Astrocyte (in vitro differentiated cells and primary cell): ENCODE measurements around the gene ZNF775. TPM values are rescaled to one million over a fixed set of nuclear protein-coding genes. Genes with fewer than 3 reads are reported as not detected.
A peak's percentile ranks its signal among the peaks of the same experiment; 100 is the strongest.

ENCODE experiments used
- DNase-seq: peaks from one replicate; pipeline ENCODE4 v3.0.0-alpha.2; 2010; ENCODE audit warnings: low read depth
- FAIRE-seq: peaks from 2 replicates; lab custom pipeline; 2011; peaks lifted over from hg19 to GRCh38; lab: Jason Lieb, UNC
- H2AFZ ChIP-seq: 2 replicates; pipeline ENCODE4 v1.6.0; 2012; ENCODE audit warnings: low read depth, low read length, inconsistent platforms
- H3K27ac ChIP-seq: 2 replicates; pipeline ENCODE4 v1.5.1; 2011; ENCODE audit warnings: low read depth, low read length, inconsistent platforms
- H3K27me3 ChIP-seq: 2 replicates; pipeline ENCODE4 v1.6.0; 2011; ENCODE audit warnings: low read length, inconsistent platforms; ENCODE audit not compliant: insufficient read depth
- H3K36me3 ChIP-seq: 2 replicates; pipeline ENCODE4 v1.5.1; 2011; ENCODE audit warnings: low read length, inconsistent platforms; ENCODE audit not compliant: insufficient read depth
- H3K4me1 ChIP-seq: 2 replicates; pipeline ENCODE4 v1.5.1; 2011; ENCODE audit warnings: low read length, inconsistent platforms; ENCODE audit not compliant: insufficient read depth
- H3K4me2 ChIP-seq: 2 replicates; pipeline ENCODE4 v1.6.0; 2012; ENCODE audit warnings: low read length, inconsistent platforms
- H3K4me3 ChIP-seq: 2 replicates; pipeline ENCODE4 v1.5.1; 2011; ENCODE audit warnings: low read depth, mild to moderate bottlenecking, low read length, inconsistent platforms; ENCODE audit not compliant: insufficient read depth
- H3K79me2 ChIP-seq: 2 replicates; pipeline ENCODE4 v1.6.0; 2012; ENCODE audit warnings: mild to moderate bottlenecking, low read length, inconsistent platforms; ENCODE audit not compliant: insufficient read depth
- H3K9ac ChIP-seq: 2 replicates; pipeline ENCODE4 v1.6.0; 2012; ENCODE audit warnings: mild to moderate bottlenecking, low read length, inconsistent platforms
- H3K9me3 ChIP-seq: 2 replicates; pipeline ENCODE4 v1.5.1; 2012; ENCODE audit warnings: low read depth, mild to moderate bottlenecking, low read length, inconsistent platforms; ENCODE audit not compliant: insufficient read depth
- H4K20me1 ChIP-seq: 2 replicates; pipeline ENCODE4 v1.6.0; 2012; ENCODE audit warnings: low read length, inconsistent platforms; ENCODE audit not compliant: insufficient read depth
- H3K27ac Mint-ChIP-seq: one replicate; pipeline ENCODE4 v1.8.0; 2021; ENCODE audit warnings: mild to moderate bottlenecking, mixed read lengths; ENCODE audit not compliant: unreplicated experiment
- H3K27me3 Mint-ChIP-seq: one replicate; pipeline ENCODE4 v1.8.0; 2021; ENCODE audit warnings: low read depth, mixed read lengths; ENCODE audit not compliant: unreplicated experiment
- H3K36me3 Mint-ChIP-seq: one replicate; pipeline ENCODE4 v1.8.0; 2021; ENCODE audit warnings: low read depth, mixed read lengths; ENCODE audit not compliant: unreplicated experiment
- H3K4me1 Mint-ChIP-seq: one replicate; pipeline ENCODE4 v1.8.0; 2021; ENCODE audit warnings: low read depth, mixed read lengths; ENCODE audit not compliant: unreplicated experiment
- H3K4me3 Mint-ChIP-seq: one replicate; pipeline ENCODE4 v1.8.0; 2021; ENCODE audit warnings: mild to moderate bottlenecking, moderate library complexity, mixed read lengths; ENCODE audit not compliant: unreplicated experiment
- H3K9me3 Mint-ChIP-seq: one replicate; pipeline ENCODE4 v1.8.0; 2021; ENCODE audit warnings: mild to moderate bottlenecking, mixed read lengths; ENCODE audit not compliant: unreplicated experiment
- EZH2 ChIP-seq: IDR thresholded peaks from 2 replicates; pipeline ENCODE4 v1.6.1; 2012; ENCODE audit warnings: mild to moderate bottlenecking, low read length, inconsistent platforms; ENCODE audit not compliant: insufficient read depth
- total RNA-seq: library from RNA; stranded (reverse); gene quantifications from 2 replicates; pipeline ENCODE4 v1.2.1, GENCODE V29; 2021
- TF ChIP-seq, protein P1 (sequence below): IDR thresholded peaks from 2 replicates; pipeline ENCODE4 v1.5.1; 2011; ENCODE audit warnings: low read depth, mild to moderate bottlenecking, inconsistent platforms, low read length, moderate library complexity; ENCODE audit not compliant: insufficient read depth

Gene ZNF775
- total RNA-seq, 1 donor from 2014 or later, result 6.5 TPM

- Histone ChIP-seq H3K4me2 (no peak overlapping the region), H3K27me3 (no peaks in the 10 kb centered on the region), H3K79me2 (no peaks in the 10 kb centered on the region), H2AFZ (no peak overlapping the region), H3K27ac (no peak overlapping the region), H3K36me3 (no peaks in the 10 kb centered on the region), H3K4me3 (no peak overlapping the region), H4K20me1 (no peaks in the 10 kb centered on the region), H3K9me3 (no peaks in the 10 kb centered on the region), H3K4me1 (peaks cover under 1% of the 10 kb centered on the region), H3K9ac (no peak overlapping the region)
- Mint-ChIP-seq H3K27me3 (peaks cover 11% of the 10 kb centered on the region), H3K36me3 (peaks cover 2% of the 10 kb centered on the region), H3K9me3 (no peaks in the 10 kb centered on the region), H3K4me3 (no peak overlapping the region), H3K27ac (no peak overlapping the region), H3K4me1 (peaks cover 1% of the 10 kb centered on the region)
- DNase-seq, result no peak
- FAIRE-seq, result no peak
- no peak for TF ChIP-seq EZH2
Observed at GRCh38 chr7:150334108-150334507, 45.0 kb upstream of the ZNF775 start.

- no peak for FAIRE-seq
- no peak overlapping the region for H3K4me3 ChIP-seq
Observed at GRCh38 chr7:150335108-150335773, 43.9 kb upstream of the ZNF775 start.

DNA sequence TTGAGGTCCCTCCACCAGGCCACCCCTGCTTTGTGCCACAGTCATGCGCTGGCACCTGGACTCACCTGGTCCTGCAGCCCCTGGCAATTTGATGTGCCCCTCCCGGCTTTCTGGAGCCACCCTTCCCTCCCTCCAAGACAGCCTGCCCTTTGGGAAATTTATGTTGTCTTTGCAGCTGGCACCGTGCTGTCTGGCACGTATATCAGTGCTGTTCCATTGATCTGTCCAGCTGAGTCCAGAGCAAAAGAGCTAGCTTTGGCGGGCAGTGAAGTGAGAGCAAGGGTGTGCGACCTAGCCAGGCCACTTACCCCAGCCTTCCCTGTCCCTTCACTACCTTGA lies 43.4 kb upstream of the ZNF775 start:
- peaks cover 12% of the 10 kb centered on the region for H3K4me1 ChIP-seq
- no peak overlapping the region for H3K4me3 ChIP-seq
- peaks cover 2% of the 10 kb centered on the region for H3K36me3 Mint-ChIP-seq
- peaks cover 11% of the 10 kb centered on the region for H3K4me1 Mint-ChIP-seq
- no peaks in the 10 kb centered on the region for H3K9me3 Mint-ChIP-seq
- H3K4me2 ChIP-seq, result no peak overlapping the region
- no peaks in the 10 kb centered on the region for H3K36me3 ChIP-seq
- H3K27me3 Mint-ChIP-seq, result peaks cover 21% of the 10 kb centered on the region
- H3K27ac ChIP-seq, result no peak overlapping the region
- H3K9me3 ChIP-seq, result no peaks in the 10 kb centered on the region
- H3K9ac ChIP-seq, result no peak overlapping the region
- FAIRE-seq (no peak), DNase-seq (no peak)
- no peak overlapping the region for H3K27ac Mint-ChIP-seq
- H3K4me3 Mint-ChIP-seq, result no peak overlapping the region
- no peaks in the 10 kb centered on the region for H3K79me2 ChIP-seq
- TF ChIP-seq EZH2, result no peak
- TF ChIP-seq, protein P1, sequence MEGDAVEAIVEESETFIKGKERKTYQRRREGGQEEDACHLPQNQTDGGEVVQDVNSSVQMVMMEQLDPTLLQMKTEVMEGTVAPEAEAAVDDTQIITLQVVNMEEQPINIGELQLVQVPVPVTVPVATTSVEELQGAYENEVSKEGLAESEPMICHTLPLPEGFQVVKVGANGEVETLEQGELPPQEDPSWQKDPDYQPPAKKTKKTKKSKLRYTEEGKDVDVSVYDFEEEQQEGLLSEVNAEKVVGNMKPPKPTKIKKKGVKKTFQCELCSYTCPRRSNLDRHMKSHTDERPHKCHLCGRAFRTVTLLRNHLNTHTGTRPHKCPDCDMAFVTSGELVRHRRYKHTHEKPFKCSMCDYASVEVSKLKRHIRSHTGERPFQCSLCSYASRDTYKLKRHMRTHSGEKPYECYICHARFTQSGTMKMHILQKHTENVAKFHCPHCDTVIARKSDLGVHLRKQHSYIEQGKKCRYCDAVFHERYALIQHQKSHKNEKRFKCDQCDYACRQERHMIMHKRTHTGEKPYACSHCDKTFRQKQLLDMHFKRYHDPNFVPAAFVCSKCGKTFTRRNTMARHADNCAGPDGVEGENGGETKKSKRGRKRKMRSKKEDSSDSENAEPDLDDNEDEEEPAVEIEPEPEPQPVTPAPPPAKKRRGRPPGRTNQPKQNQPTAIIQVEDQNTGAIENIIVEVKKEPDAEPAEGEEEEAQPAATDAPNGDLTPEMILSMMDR, result no peak
- H2AFZ ChIP-seq, result no peak overlapping the region
- H4K20me1 ChIP-seq, result peaks cover 7% of the 10 kb centered on the region
- no peaks in the 10 kb centered on the region for H3K27me3 ChIP-seq

More at GRCh38 chr7:150335108-150335773, 43.9 kb upstream of the ZNF775 start:
- Mint-ChIP-seq H3K4me1 (peaks cover 10% of the 10 kb centered on the region), H3K4me3 (no peak overlapping the region), H3K27ac (no peak overlapping the region), H3K9me3 (no peaks in the 10 kb centered on the region), H3K36me3 (peaks cover 2% of the 10 kb centered on the region), H3K27me3 (peaks cover 19% of the 10 kb centered on the region)
- H3K9ac ChIP-seq, result no peak overlapping the region
- H3K4me1 ChIP-seq, result peaks cover 11% of the 10 kb centered on the region
- no peaks in the 10 kb centered on the region for H3K9me3 ChIP-seq
- no peaks in the 10 kb centered on the region for H3K27me3 ChIP-seq
- H3K79me2 ChIP-seq, result no peaks in the 10 kb centered on the region
- TF ChIP-seq, protein P1, result no peak
- TF ChIP-seq EZH2, result no peak
- H3K36me3 ChIP-seq, result no peaks in the 10 kb centered on the region
- H2AFZ ChIP-seq, result no peak overlapping the region
- H3K27ac ChIP-seq, result no peak overlapping the region
- no peak overlapping the region for H3K4me2 ChIP-seq
- DNase-seq, result peak; percentile 83
- peaks cover 7% of the 10 kb centered on the region for H4K20me1 ChIP-seq
